Mesodermal cell (in vitro differentiated cells): Measurements from ENCODE around the gene HIRA.

Experiments
- H3K27ac ChIP-seq: 2 replicates; pipeline ENCODE4 v1.7.0; 2013; ENCODE audit warnings: mild to moderate bottlenecking, low read depth, low read length, moderate library complexity; ENCODE audit not compliant: severe bottlenecking
- H3K36me3 ChIP-seq: 2 replicates; pipeline ENCODE4 v1.7.1; 2013; ENCODE audit warnings: mild to moderate bottlenecking, low read length, moderate library complexity; ENCODE audit not compliant: control insufficient read depth, insufficient read depth
- H3K4me1 ChIP-seq: one replicate; pipeline ENCODE4 v1.7.1; 2013; ENCODE audit warnings: mild to moderate bottlenecking, low read length; ENCODE audit not compliant: insufficient read depth, control insufficient read depth, poor library complexity, severe bottlenecking
- H3K4me3 ChIP-seq: 2 replicates; pipeline ENCODE4 v1.7.0; 2013; ENCODE audit warnings: low read length, control low read depth, mild to moderate bottlenecking; ENCODE audit not compliant: insufficient read depth, poor library complexity, severe bottlenecking; ENCODE audit errors: extremely low read depth
- H3K9me3 ChIP-seq: 2 replicates; pipeline ENCODE4 v1.7.1; 2013; ENCODE audit warnings: mild to moderate bottlenecking, low read length, moderate library complexity; ENCODE audit not compliant: control insufficient read depth
- WGBS, 2 experiments: methylation state at CpG; one replicate each; pipeline ENCODE4 v1.1.5; 2013; ENCODE audit warnings: missing lambda C conversion rate in 2 of 2; ENCODE audit not compliant: insufficient coverage in 2 of 2; 5-methylcytosine and 5-hydroxymethylcytosine counted together

HIRA gene

DNA sequence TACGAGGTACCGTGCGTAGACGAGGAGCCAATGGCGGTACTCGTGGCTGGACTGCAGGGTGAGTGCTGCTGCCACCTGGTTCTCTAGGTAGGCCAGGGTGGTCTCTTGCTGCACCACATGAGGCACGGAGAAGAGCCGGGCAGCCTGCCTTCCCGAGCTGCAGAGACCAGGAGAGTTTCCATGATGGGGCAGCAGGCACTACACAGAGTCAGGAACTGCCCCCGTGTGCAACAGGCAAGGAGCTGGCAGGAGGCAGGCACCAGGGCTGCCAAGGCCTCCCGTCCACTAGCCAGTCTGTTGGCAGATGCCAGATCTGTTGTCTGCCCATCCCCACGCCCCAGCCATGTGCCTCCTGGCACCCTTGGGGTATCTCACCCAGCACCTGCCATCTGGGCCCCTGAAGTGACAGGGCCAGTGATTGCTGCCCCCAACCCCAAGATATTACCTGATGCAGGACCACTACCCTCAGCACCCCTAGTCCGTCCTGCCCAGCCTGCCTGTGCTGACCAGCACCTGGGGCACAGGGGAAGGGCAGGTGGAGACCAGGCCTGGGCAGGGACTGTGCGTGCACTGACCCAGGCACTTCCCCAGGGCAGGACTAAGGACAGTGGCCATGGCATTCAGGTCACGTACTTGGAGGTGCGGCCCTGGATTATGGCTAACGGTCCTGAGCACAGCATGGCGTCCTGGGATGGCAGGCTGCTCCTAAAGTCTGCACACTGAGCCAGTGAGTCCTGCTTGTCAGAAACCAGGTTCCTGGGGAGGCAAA is 78.0 kb downstream of the HIRA start:
- peaks cover 86% of the 10 kb centered on the region for H3K36me3 ChIP-seq
- no peak overlapping the region for H3K27ac ChIP-seq
- H3K4me1 ChIP-seq, result no peaks in the 10 kb centered on the region
- WGBS, 2 experiments, result 98 to 99% methylated on average over 18 of the region's 18 CpGs
- H3K9me3 ChIP-seq, result no peaks in the 10 kb centered on the region
- H3K4me3 ChIP-seq, result no peak overlapping the region

DNA sequence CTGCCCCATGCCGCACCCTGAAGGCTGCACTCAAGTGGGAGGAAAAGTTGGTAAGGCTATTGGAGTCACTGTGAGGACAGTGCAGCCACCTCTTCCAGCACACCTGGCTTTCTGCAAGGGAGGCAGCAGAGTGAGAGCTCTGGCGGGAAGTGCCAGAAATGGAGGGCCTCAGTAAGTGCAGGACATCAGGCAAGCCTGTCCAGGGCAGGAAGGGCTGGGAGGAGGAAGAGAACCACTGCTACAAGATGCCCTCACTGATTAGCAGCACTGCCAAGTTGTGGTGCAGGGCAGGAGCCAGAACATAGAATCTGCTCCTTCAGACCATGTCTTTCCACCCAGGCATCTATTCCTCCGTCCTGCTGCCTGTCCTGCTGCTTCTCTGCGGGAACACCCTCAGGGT is 78.8 kb downstream of the HIRA start:
- no peak overlapping the region for H3K27ac ChIP-seq
- peaks cover 86% of the 10 kb centered on the region for H3K36me3 ChIP-seq
- no peaks in the 10 kb centered on the region for H3K9me3 ChIP-seq
- WGBS, 2 experiments, result 96 to 100% methylated on average over 3 to 4 of the region's 4 CpGs
- no peaks in the 10 kb centered on the region for H3K4me1 ChIP-seq
- no peak overlapping the region for H3K4me3 ChIP-seq

DNA sequence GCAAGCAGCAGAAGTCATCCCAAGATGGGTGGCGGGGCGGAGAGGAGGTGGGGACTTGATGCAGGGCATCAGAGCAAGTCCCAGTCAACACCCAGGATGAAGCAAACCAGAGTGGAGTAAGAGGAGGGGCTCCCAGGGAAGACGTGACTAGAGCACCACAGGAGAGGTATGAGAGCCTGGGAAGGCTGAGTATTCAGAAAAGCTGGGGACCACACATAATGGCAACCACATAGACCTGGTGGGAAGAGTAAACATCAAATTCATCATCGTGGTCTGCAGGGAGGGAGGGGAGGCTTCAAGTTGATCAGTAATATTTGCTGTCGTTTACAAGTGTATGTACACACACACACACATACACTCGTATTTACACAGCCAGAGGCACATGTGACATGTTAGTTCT is 79.3 kb downstream of the HIRA start:
- Histone ChIP-seq H3K27ac (no peak overlapping the region), H3K9me3 (no peaks in the 10 kb centered on the region), H3K4me1 (no peaks in the 10 kb centered on the region), H3K36me3 (peaks cover 91% of the 10 kb centered on the region), H3K4me3 (no peak overlapping the region)
- WGBS, 2 experiments, result 86 to 100% methylated on average over 3 of the region's 6 CpGs

DNA sequence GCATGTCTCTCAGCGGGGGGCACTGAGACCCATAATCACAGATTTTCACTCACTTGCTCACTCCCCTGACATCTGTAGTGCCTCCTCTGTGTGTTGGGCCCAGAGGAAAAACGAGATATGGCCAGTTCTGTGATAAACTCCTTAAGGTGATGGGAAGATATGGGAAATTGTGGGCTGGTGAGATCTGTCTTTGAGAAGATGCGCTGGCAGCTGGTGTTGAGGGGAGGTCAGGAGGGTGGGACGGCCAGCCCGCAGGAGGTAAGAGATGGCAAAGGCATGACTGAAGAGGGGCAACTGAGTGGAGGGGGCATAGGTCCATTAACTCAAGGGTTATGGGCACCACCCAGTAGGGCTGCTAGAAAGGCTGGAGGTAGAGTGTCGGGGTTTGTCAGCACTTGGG is 79.9 kb downstream of the HIRA start:
- Histone ChIP-seq H3K4me1 (no peaks in the 10 kb centered on the region), H3K4me3 (no peak overlapping the region), H3K27ac (no peak overlapping the region), H3K9me3 (no peaks in the 10 kb centered on the region), H3K36me3 (peaks cover 93% of the 10 kb centered on the region)
- 95 to 100% methylated on average over 4 of the region's 6 CpGs for whole genome bisulfite sequencing, 2 experiments

DNA sequence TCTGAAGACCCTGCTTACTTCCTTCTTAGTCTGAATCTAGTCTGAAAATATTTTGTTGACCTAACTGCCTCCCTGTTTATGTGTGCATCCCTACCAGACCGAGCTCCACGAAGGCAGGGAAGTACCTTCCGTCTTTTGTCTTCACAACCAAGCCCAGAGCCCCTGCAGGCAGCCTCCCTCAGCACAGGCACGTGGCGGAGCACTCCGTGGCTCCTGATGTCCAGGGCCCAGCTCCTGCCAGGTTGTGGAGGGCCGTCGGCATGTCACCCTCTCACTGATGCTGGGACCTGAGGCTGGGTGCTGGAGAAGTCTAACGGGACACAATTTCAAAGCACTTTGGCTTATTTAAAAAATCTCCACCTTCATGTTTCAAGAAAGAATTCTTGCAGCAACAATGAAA is 80.6 kb downstream of the HIRA start:
- peaks cover 95% of the 10 kb centered on the region for H3K36me3 ChIP-seq
- H3K4me3 ChIP-seq, result no peak overlapping the region
- H3K9me3 ChIP-seq, result no peaks in the 10 kb centered on the region
- no peaks in the 10 kb centered on the region for H3K4me1 ChIP-seq
- WGBS, 2 experiments, result 96 to 98% methylated on average over 8 to 9 of the region's 9 CpGs
- H3K27ac ChIP-seq, result no peak overlapping the region

DNA sequence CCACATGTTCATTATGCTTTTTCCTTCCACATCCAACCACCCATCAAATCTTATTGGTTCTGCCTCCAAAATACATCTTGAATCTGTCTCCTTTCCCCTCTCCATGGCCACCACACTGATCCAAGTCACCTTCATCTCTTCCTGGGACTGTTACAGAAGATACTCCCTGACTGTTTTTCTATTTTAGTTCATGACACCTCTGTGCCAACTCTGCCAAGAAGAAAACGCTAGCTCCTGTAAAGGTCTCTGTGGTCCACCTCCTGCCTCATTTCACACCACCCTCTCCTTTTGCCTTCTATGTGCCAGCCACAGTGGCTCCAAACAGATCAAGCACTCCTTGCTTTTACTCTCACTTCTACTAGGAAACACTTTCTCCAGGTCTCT is 81.1 kb downstream of the HIRA start:
- no peak overlapping the region for H3K27ac ChIP-seq

DNA sequence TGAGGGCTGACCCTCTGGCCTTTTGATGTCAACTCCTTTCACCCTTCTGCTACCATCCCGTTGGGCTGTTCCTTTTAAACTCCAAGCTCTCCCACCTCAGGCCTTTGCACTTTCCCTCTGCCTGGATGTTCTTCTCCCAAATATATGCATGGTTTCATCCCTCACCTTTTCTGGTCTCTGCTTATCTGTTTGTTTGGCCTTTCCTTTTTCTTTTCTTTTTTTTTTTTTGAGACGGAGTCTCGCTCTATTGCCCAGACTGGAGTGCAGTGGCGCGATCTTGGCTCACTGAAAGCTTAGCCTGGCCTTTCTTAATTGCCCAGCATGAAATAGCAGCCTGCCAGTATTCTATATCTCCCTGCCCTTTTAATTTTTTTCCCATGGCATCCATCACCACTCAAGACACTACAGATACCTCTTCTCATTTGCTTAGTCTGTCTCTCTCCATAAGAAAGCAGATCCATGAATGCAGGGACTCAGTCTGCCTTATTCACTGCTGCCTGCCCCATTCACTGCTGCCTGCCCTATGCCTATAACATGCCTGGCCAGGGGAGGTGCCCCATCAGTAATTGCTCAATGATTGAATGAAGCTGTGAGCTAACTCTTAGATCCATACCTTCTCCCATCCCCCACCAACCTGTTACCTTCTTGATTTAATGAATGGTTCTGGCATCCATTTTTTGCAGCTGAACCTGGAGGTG is 81.6 kb downstream of the HIRA start:
- Histone ChIP-seq H3K4me1 (no peaks in the 10 kb centered on the region), H3K4me3 (no peak overlapping the region), H3K27ac (no peak overlapping the region), H3K36me3 (peaks cover 93% of the 10 kb centered on the region), H3K9me3 (no peaks in the 10 kb centered on the region)
- 97 to 98% methylated on average over 4 of the region's 5 CpGs for WGBS, 2 experiments

More for the DNA sequence above, 81.1 kb downstream of the HIRA start:
- peaks cover 95% of the 10 kb centered on the region for H3K36me3 ChIP-seq
- no peak overlapping the region for H3K4me3 ChIP-seq
- no peaks in the 10 kb centered on the region for H3K9me3 ChIP-seq
- H3K4me1 ChIP-seq, result no peaks in the 10 kb centered on the region
- WGBS, 2 experiments, result 100% methylated on average over 1 of the region's 1 CpG

DNA sequence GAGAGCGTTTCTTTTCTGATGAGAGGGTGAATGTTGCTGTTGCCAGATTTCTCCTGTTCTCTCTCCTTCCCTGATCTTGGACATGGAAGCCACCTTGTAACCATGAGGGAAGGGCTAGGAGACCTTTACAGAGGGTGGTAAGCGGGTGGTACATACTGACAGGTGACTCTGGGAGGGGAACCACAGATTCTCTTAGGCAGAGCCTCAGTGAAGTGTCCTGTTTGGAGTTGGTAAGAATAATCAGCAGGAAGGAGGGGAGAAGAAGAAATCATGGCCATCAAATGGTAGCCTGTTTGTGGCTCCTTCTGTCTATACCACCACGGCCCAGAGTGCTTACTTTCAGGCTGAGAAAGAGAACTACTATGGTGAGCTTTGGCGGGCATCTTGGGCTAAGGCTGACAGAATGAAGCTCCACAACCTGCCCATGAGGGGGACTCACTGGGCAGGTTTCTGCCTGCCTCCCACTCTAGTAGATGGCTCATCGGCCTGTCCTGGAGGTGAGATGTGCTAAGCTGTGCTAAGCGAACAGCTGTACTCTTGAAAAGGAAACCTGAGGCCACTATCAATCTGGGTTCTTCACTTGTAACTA is 84.8 kb downstream of the HIRA start:
- H3K9me3 ChIP-seq, result no peaks in the 10 kb centered on the region
- WGBS, 2 experiments, result 89 to 95% methylated on average over 3 of the region's 6 CpGs
- H3K4me3 ChIP-seq, result no peak overlapping the region
- no peak overlapping the region for H3K27ac ChIP-seq
- no peaks in the 10 kb centered on the region for H3K4me1 ChIP-seq
- H3K36me3 ChIP-seq, result peaks cover 89% of the 10 kb centered on the region

DNA sequence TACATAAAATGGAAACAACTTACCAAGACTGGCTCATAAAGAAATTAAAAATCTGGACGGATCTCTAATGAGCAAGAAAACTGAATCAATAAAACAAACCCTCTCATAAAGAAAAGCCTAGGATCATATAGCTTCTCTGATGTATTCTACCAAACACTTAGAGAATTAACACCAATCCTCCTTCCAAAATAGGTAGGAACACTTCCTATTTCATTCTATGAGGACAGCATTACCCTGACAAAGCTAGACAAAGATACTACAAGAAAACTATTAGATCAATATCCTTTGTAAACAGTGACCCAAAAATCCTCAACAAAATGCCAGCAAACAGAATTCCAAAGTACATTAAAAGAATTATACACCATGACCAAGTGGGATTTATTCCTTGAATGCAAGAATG is 87.1 kb downstream of the HIRA start:
- no peaks in the 10 kb centered on the region for H3K4me1 ChIP-seq
- peaks cover 85% of the 10 kb centered on the region for H3K36me3 ChIP-seq
- WGBS, 2 experiments, result 86 to 100% methylated on average over 1 of the region's 1 CpG
- H3K27ac ChIP-seq, result no peak overlapping the region
- H3K4me3 ChIP-seq, result no peak overlapping the region
- H3K9me3 ChIP-seq, result no peaks in the 10 kb centered on the region

DNA sequence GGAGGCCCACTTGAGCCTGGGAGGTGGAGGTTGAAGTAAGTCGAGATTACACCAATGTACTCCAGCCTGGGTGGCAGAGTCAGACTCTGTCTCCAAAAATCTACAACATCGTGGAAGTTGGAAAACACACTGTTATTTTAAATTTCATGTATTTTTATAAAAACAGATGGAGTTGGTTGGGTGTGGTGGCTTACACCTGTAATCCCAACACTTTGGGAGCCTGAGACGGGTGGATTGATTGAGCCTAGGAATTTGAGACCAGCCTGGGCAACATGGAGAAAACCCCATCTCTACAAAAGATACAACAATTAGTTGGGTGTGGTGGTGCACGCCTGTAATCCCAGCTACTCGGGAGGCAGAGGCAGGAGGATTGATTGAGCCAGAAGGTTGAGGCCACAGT is 88.1 kb downstream of the HIRA start:
- Histone ChIP-seq H3K9me3 (no peaks in the 10 kb centered on the region), H3K4me3 (no peak overlapping the region), H3K27ac (no peak overlapping the region), H3K4me1 (no peaks in the 10 kb centered on the region), H3K36me3 (peaks cover 81% of the 10 kb centered on the region)
- no CpG with 5 or more reads among the region's 5 CpGs for WGBS, 2 experiments

DNA sequence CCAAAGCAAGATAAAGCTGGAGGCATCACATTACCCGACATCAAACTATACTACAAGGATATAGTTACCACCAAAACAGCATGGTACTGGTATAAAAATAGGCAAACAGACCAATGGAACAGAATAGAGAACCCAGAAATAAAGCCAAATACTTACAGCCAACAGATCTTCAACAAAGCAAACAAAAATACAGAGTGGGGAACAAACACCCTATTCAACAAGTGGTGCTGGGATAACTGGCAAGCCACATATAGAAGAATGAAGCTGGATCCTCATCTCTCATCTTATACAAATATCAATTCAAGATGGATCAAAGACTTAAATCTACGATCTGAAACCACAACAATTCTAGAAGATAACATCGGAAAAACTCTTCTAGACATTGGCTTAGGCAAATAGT is 90.0 kb downstream of the HIRA start:
- H3K4me1 ChIP-seq, result no peaks in the 10 kb centered on the region
- H3K36me3 ChIP-seq, result peaks cover 78% of the 10 kb centered on the region
- H3K9me3 ChIP-seq, result no peaks in the 10 kb centered on the region
- no peak overlapping the region for H3K4me3 ChIP-seq
- H3K27ac ChIP-seq, result no peak overlapping the region
- 60 to 73% methylated on average over 1 to 2 of the region's 3 CpGs for WGBS, 2 experiments
